ENCODE data around the gene THRSP. TPM values are rescaled to one million over a fixed set of nuclear protein-coding genes. Genes with fewer than 3 reads are reported as not detected.

THRSP gene
- total RNA-seq, 1 experiment from 2014 or later = not detected

DNA sequence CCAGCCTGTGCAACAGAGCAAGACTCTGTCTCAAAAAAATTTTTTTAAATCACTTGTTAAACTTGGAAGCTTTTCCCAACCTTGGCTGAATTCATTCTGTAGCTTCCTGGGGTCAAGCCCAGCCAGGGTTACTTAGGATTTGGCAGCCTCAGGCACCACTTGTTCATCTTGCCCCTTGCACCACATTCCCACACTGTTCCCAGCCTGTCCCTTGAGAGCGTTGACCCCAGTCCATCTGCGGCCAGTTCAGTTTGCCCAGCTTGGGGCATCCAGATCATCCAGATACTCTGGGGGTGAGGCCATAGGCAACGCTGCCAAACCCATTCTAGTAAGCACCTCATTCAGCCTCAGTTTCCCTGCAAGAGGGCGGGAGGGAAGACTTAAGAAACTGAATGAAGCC is 8.7 kb upstream of the THRSP start:
- H4K20me1 ChIP-seq (ENCODE audit: control insufficient read depth, insufficient read depth, insufficient read length) = no peaks in the 10 kb centered on the region
- H3K9ac ChIP-seq (ENCODE audit: extremely low read depth, insufficient read length, low read length) = no peak overlapping the region
- peaks cover 5% of the 10 kb centered on the region; the same call in 1 of the 2 replicates for H3K4me1 ChIP-seq (ENCODE audit: insufficient read depth, low read length)
- H4K91ac ChIP-seq (ENCODE audit: insufficient read length, low read depth, low read length) = no peak overlapping the region
- no peak overlapping the region for H3T11ph ChIP-seq (ENCODE audit: low read length)
- H3K79me1 ChIP-seq (ENCODE audit: insufficient read depth, low read depth, low read length, poor library complexity, severe bottlenecking) = no peaks in the 10 kb centered on the region
- H3K18ac ChIP-seq (ENCODE audit: insufficient read length, low read depth, low read length) = no peak overlapping the region
- no peak overlapping the region for H4K5ac ChIP-seq (ENCODE audit: insufficient read length, low read depth, low read length)
- no peaks in the 10 kb centered on the region for H3K9me3 Mint-ChIP-seq
- no peak overlapping the region for H2AFZ ChIP-seq (ENCODE audit: low read length)
- H3K4me3 Mint-ChIP-seq = no peak overlapping the region
- no peaks in the 10 kb centered on the region for H3K23me2 ChIP-seq (ENCODE audit: insufficient read length, low read depth, low read length, poor library complexity, severe bottlenecking)
- no peak overlapping the region for H3K4ac ChIP-seq (ENCODE audit: low read depth, low read length)
- no peak overlapping the region for H2BK120ac ChIP-seq (ENCODE audit: low read depth, low read length, poor library complexity, severe bottlenecking)
- no peak overlapping the region for H3K27ac ChIP-seq (ENCODE audit: insufficient read length, low read depth, low read length)
- H2BK5ac ChIP-seq (ENCODE audit: insufficient read length, low read length) = no peak overlapping the region
- DNase-seq = no peak
- H2BK15ac ChIP-seq (ENCODE audit: low read depth, low read length) = no peak overlapping the region
- H3K56ac ChIP-seq (ENCODE audit: insufficient read length, low read depth, low read length) = no peak overlapping the region
- H3K27me3 ChIP-seq (ENCODE audit: insufficient read depth, low read length) = no peaks in the 10 kb centered on the region
- H3K27me3 Mint-ChIP-seq (ENCODE audit: low read depth) = no peaks in the 10 kb centered on the region
- no peaks in the 10 kb centered on the region for H3K9me3 ChIP-seq (ENCODE audit: control insufficient read depth, low read depth, low read length)
- H3K4me2 ChIP-seq (ENCODE audit: insufficient read depth, insufficient read length, low read length) = no peak overlapping the region
- WGBS (ENCODE audit: extremely low coverage, insufficient read length, low lambda C conversion rate) = no CpG with 5 or more reads among the region's 4 CpGs
- H3K36me3 Mint-ChIP-seq (ENCODE audit: insufficient read depth in 1 of 3, low read depth in 3 of 3) = no peaks in the 10 kb centered on the region; a peak in 1 of 7 replicates
- peaks cover 10 to 11% of the 10 kb centered on the region in 2 experiments for H3K4me1 Mint-ChIP-seq
- H3K23ac ChIP-seq (ENCODE audit: insufficient read length, low read depth, low read length) = no peak overlapping the region
- no peak overlapping the region for H4K8ac ChIP-seq (replicated peaks; ENCODE audit: insufficient read length, low read depth, low read length)
- H3K14ac ChIP-seq (ENCODE audit: insufficient read depth, low read length) = no peak overlapping the region
- no peak overlapping the region for H2AK5ac ChIP-seq (ENCODE audit: insufficient read length, low read length)
- TF ChIP-seq, protein P1, sequence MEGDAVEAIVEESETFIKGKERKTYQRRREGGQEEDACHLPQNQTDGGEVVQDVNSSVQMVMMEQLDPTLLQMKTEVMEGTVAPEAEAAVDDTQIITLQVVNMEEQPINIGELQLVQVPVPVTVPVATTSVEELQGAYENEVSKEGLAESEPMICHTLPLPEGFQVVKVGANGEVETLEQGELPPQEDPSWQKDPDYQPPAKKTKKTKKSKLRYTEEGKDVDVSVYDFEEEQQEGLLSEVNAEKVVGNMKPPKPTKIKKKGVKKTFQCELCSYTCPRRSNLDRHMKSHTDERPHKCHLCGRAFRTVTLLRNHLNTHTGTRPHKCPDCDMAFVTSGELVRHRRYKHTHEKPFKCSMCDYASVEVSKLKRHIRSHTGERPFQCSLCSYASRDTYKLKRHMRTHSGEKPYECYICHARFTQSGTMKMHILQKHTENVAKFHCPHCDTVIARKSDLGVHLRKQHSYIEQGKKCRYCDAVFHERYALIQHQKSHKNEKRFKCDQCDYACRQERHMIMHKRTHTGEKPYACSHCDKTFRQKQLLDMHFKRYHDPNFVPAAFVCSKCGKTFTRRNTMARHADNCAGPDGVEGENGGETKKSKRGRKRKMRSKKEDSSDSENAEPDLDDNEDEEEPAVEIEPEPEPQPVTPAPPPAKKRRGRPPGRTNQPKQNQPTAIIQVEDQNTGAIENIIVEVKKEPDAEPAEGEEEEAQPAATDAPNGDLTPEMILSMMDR (conservative IDR thresholded peaks at IDR 0.05) = no peak
- no peak overlapping the region; a peak in 1 of 7 replicates for H3K27ac Mint-ChIP-seq
- no peak overlapping the region for H2BK20ac ChIP-seq (ENCODE audit: low read depth, low read length, poor library complexity, severe bottlenecking)
- H2BK12ac ChIP-seq (ENCODE audit: insufficient read length, low read depth, low read length) = no peak overlapping the region
- H3K79me2 ChIP-seq (ENCODE audit: insufficient read depth, low read length) = no peaks in the 10 kb centered on the region

Measured in H9 (cell line).